ENCODE measurements around the gene CHRNB4. TPM values are rescaled to one million over a fixed set of nuclear protein-coding genes. Genes with fewer than 3 reads are reported as not detected.

CHRNB4 gene
- total RNA-seq, 1 donor from 2014 or later, result 3.9 TPM

GRCh38 chr15:78672285-78673014 is 31.4 kb upstream of the CHRNB4 start:
- no peak for DNase-seq (ENCODE audit: low read depth, low spot score)
- peak overlapping the region; percentile 14 for H3K27ac Mint-ChIP-seq (ENCODE audit: unreplicated experiment)
- H3K4me3 Mint-ChIP-seq, result no peak overlapping the region
- no peaks in the 10 kb centered on the region for H3K9me3 Mint-ChIP-seq
- H3K36me3 Mint-ChIP-seq (ENCODE audit: low read depth), result no peaks in the 10 kb centered on the region
- no peaks in the 10 kb centered on the region for H3K27me3 Mint-ChIP-seq (ENCODE audit: low read depth)
- H3K4me1 Mint-ChIP-seq, result peaks cover 19% of the 10 kb centered on the region
- TF ChIP-seq CTCF (conservative IDR thresholded peaks at IDR 0.05), result no peak

DNA sequence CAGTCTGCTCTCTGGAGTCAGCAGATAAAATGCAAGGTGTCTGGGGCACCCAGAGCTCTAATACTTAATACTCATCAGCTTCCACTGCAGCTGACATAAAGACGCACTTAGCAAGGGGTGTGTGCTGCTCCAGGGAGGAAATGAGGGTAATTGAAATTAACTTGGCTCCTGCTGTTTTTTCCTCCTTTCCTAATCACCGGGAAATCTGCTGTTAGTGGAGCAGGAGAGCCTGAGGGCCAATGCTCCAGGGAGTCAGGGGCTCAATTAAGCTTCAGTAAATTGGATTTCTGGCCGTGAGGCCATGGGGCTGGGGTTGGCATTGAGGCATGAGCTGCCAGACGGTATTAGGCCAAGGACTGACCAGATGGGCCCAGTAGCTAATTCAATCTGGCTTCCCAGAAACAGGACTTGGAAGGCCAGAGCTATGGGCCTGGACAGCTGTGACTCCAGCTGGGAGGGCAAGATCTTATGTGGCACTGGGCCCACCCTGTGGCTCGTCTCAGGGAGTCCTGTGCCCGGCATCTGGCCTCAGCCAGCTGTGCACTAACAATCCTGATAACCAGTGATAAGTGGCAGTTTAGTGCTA is 30.7 kb upstream of the CHRNB4 start:
- H3K9me3 Mint-ChIP-seq, result no peaks in the 10 kb centered on the region
- no peak for DNase-seq (ENCODE audit: low read depth, low spot score)
- no peak overlapping the region for H3K27ac Mint-ChIP-seq (ENCODE audit: unreplicated experiment)
- H3K36me3 Mint-ChIP-seq (ENCODE audit: low read depth), result no peaks in the 10 kb centered on the region
- no peak for TF ChIP-seq CTCF (conservative IDR thresholded peaks at IDR 0.05)
- no peaks in the 10 kb centered on the region for H3K27me3 Mint-ChIP-seq (ENCODE audit: low read depth)
- H3K4me3 Mint-ChIP-seq, result no peak overlapping the region
- H3K4me1 Mint-ChIP-seq, result peaks cover 19% of the 10 kb centered on the region

GRCh38 chr15:78668987-78669386 is 28.0 kb upstream of the CHRNB4 start:
- Mint-ChIP-seq H3K9me3 (no peaks in the 10 kb centered on the region), H3K27ac (ENCODE audit: unreplicated experiment) (no peak overlapping the region), H3K4me1 (peaks cover 19% of the 10 kb centered on the region), H3K4me3 (no peak overlapping the region), H3K27me3 (ENCODE audit: low read depth) (peaks cover 2% of the 10 kb centered on the region), H3K36me3 (ENCODE audit: low read depth) (no peaks in the 10 kb centered on the region)
- no peak for DNase-seq (ENCODE audit: low read depth, low spot score)
- no peak for TF ChIP-seq CTCF (conservative IDR thresholded peaks at IDR 0.05)

DNA sequence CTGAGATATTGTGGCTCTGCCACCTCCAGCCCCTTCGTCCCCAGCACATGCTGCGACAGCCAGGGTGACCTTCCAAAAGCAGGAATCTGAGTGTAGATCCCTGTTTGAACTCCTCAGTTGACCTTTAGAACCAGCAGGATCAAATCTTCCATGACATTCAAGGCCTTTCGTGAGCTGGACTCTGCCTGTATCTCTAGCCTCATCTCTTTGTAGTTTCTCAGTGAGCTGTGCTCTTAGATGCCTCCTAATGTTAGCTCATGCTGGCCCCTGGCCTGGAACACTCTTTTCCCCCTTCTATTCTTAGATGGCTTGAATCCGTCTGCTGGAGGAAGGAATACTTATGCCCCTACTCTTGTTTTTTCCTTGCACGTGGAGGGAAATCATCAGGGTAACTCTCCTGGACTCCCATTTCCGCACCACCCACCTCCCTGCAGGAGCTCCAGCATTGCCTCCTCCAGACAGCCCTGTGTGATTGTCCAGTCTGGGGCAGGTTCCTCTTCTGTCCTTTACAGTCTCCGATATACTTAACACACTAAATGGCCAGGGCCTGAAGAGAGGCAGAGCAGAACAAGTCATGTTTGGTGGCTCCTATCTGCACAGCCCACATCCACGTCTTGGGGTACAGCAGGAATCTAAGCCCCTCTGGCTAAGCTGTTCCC is 26.7 kb upstream of the CHRNB4 start:
- peaks cover 4% of the 10 kb centered on the region for H3K27me3 Mint-ChIP-seq (ENCODE audit: low read depth)
- H3K36me3 Mint-ChIP-seq (ENCODE audit: low read depth), result no peaks in the 10 kb centered on the region
- no peaks in the 10 kb centered on the region for H3K9me3 Mint-ChIP-seq
- no peak overlapping the region for H3K27ac Mint-ChIP-seq (ENCODE audit: unreplicated experiment)
- peaks cover 15% of the 10 kb centered on the region for H3K4me1 Mint-ChIP-seq
- no peak overlapping the region for H3K4me3 Mint-ChIP-seq
- no peak for TF ChIP-seq CTCF (conservative IDR thresholded peaks at IDR 0.05)
- DNase-seq (ENCODE audit: low read depth, low spot score), result no peak

DNA sequence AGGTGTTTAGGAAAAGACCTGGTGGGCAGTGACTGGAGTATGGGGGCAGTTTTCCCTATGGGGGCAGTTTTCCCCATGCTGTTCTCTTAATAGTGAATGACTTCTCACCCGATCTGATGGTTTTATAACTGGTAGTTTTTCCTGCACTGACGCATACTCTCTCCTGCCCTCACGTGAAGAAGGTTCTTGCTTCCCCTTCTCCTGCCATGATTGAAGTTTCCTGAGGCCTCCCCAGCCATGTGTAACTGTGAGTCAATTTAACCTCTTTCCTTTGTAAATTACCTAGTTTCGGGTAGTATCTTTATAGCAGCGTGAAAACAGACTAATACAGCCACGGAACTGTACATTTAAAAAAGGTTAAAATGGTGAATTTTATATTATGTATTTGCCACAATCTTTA is 25.0 kb upstream of the CHRNB4 start:
- DNase-seq (ENCODE audit: low read depth, low spot score), result no peak
- H3K27ac Mint-ChIP-seq (ENCODE audit: unreplicated experiment), result no peak overlapping the region
- no peaks in the 10 kb centered on the region for H3K36me3 Mint-ChIP-seq (ENCODE audit: low read depth)
- H3K4me3 Mint-ChIP-seq, result no peak overlapping the region
- peaks cover 4% of the 10 kb centered on the region for H3K4me1 Mint-ChIP-seq
- no peak for TF ChIP-seq CTCF (conservative IDR thresholded peaks at IDR 0.05)
- no peaks in the 10 kb centered on the region for H3K9me3 Mint-ChIP-seq
- peaks cover 5% of the 10 kb centered on the region for H3K27me3 Mint-ChIP-seq (ENCODE audit: low read depth)

Measured in neural crest cell (in vitro differentiated cells).